ENCODE data around the gene MALT1.

GRCh38 chr18:58730618-58731017 lies 59.4 kb downstream of the MALT1 start:
- TF ChIP-seq CTCF (IDR thresholded peaks at IDR 0.05): no peak
- TF ChIP-seq EP300 (IDR thresholded peaks at IDR 0.05): no peak
- no peak for TF ChIP-seq POLR2A (IDR thresholded peaks at IDR 0.05)
